HG03060 (cell line): ENCODE measurements around the gene NAALADL2.
"Not testable (repeated sequence)": the region's sequence is repeated elsewhere in the genome, so short reads cannot be mapped to it uniquely, and the experiment has no call there.

ENCODE experiments used
- ATAC-seq: cut with Tn5 transposase; IDR thresholded peaks from one replicate; pipeline ENCODE4 v1.9.1; 2021; ENCODE audit warnings: low read depth, moderate number of reproducible peaks; ENCODE audit not compliant: unreplicated experiment

The NAALADL2 gene

DNA sequence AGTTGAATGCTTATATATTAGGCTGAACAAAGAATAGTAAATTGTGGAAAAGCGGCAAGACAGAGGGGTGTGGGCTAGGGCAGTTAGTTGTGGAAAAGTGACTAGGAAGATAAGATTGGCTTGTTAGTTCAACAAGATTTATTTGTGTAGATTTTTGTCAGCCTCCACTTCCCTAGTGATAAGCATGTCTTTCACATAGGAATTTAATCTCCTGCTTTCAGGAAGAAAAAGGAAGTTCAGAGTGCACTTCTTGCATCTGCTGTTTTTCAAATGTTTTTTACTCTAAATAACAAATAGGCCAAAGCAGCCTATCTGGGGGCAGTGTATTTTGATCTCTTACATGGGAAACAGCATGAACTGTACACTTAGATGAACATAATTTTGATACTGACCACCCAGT, 919.9 kb downstream of the NAALADL2 start:
- ATAC-seq: no peak

DNA sequence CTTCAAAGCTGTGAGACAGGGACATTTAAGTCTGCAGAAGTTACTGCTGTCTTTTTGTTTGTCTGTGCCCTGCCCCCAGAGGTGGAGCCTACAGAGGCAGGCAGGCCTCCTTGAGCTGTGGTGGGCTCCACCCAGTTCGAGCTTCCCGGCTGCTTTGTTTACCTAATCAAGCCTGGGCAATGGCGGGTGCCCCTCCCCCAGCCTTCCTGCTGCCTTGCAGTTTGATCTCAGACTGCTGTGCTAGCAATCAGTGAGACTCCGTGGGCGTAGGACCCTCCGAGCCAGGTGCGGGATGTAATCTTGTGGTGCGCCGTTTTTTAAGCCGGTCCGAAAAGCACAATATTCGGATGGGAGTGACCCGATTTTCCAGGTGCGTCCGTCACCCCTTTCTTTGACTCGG, 928.0 kb downstream of the NAALADL2 start:
- ATAC-seq: not testable (repeated sequence)

DNA sequence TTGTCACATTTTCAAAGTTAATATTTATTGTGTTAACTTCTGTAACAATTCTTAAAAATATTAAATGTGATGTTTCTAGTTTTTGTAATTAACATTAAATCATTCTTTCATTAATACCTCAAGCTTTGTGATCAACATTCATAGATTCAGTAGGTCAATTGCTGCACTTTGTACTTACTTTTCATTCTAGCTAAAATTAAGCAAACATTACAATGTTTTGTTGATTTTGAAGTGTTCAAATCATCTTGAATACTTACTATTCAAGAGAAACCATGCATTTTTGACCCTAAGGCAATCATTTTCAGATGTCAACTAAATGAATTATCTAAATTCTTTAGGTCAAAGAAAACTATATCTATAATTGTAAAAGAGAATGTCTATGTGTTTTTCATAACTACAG, 933.1 kb downstream of the NAALADL2 start:
- ATAC-seq: no peak

DNA sequence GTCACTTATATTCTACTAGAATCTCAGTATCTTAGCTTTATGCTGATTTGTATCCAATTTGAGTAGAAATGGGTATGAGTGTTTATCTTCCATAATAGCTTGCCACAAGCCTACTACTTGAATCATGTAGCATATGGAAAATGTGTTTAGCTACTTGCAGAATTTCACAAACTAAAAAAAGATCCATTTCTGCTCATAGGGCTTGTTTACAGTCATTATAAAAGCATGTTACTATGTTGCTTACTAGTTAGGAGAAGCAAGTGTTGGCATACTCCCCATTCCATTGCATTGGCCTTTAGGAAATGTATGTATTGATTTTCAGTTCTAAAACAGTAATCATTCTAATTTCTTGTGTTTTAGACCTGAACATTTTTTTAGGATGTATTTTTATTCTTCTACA, 939.2 kb downstream of the NAALADL2 start:
- ATAC-seq: no peak

DNA sequence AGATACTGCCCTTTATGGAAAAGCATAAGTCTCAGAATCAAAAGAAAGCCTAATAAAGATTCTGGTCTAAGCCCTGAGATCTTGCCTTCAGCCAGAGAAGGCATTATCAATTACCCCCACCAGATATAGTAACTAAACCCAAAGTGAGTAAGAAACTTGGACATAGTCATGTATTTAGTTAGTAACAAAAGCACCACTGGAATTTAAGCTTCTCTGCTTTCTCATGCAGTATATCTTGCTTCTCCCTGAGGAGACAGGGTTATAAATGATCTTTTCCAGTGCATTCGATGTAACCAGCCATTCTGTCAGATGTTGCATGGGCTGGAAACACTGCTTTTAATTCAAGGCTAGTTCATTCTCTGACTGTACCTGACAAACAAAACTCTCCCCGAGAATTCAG, 946.7 kb downstream of the NAALADL2 start:
- ATAC-seq: no peak

DNA sequence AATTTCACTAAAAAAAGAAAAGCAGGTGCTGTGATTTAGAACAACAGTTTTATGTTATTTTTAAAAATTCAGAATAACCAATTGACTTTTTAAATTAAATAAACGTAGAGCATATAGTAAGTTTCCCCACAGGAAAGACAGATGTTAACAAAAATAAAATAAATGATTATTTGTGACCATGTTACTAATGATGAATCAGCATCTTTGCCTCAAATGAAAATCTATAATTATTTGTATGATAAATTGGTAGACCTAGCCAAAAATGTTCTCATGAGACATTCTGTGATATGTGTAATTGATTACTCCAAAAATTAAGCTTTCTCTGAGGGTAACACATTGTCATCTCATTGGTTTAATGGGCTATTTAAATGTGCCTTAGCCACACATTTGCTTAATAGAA, 948.0 kb downstream of the NAALADL2 start:
- no peak for ATAC-seq

DNA sequence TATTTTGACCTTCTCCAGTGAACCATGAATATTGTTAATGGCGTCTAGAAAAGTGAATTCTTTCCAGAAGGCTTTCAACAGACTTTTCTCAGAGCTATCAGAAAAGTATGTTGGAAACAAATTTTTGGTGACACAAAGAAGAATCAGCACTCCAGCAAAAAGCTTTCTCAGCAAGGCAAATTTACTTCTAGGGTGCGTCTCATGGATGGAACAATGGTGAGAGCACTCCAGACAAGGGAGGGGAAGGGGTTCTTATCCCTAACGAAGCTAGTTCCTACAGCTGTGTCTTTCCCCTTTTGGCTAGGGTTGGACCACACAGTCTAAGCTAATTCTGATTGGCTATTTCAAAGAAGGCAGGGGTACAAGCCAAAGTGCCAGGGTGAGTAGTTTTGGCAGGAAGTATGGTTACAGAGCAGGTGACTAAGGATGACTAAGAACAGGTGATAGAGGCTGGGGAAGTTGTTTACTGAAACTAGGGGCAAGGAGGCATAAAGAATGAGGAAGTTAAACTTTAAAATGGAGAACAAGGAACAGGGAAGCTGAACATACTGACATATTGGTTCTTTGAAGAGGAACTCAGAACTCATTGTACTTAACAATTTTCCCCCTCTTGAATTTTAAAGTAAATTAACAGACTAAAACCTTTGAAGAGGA, 959.8 kb downstream of the NAALADL2 start:
- ATAC-seq: no peak

DNA sequence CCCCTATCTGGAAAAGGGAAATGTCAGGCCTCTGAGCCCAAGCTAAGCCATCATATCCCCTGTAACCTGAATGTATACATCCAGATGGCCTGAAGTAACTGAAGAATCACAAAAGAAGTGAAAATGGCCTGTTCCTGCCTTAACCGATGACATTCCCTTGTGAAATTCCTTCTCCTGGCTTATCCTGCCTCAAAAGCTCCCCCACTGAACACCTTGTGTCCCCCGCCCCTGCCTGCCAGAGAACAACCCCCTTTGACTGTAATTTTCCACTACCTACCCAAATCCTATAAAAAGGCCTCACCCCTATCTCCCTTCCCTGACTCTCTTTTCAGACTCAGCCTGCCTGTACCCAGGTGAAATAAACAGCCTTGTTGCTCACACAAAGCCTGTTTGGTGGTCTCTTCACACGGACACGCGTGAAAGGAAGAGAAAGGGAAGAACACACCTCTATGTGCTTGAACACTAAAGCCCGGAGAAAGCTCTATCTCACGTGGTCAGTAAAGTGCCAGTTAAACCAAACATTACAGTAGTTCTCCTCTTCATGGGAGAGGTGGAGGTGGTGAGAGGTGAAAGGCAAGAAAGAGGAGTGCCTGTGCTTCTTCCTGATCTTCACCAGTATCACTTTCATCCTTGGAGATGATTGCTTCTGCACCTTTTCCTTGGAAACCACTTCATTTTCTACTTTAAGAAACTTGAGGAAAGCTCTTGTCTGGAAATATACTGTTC, 963.8 kb downstream of the NAALADL2 start:
- ATAC-seq: not testable (repeated sequence)

DNA sequence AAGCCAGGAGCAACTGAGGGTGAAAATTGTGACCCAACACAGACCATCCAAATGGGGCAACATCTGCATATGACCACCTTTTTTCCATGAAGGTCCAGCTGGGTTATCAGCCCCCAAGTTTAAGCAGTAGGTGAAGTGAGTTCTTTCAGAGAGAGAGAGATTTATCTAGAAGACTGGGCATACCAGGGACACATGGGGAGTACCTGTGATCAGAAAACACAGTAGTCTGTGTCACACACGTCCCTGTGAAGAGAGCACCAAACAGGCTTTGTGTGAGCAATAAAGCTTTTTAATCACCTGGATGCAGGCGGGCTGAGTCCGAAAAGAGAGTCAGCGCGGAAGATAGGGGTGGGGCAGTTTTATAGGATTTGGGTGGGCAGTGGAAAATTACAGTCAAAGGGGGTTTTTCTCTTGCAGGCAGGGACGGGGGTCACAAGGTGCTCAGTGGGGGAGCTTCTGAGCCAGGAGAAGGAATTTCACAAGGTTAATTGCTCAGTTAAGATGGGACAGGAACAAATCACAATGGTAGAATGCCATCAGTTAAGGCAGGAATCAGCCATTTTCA, 966.0 kb downstream of the NAALADL2 start:
- ATAC-seq: not testable (repeated sequence)

DNA sequence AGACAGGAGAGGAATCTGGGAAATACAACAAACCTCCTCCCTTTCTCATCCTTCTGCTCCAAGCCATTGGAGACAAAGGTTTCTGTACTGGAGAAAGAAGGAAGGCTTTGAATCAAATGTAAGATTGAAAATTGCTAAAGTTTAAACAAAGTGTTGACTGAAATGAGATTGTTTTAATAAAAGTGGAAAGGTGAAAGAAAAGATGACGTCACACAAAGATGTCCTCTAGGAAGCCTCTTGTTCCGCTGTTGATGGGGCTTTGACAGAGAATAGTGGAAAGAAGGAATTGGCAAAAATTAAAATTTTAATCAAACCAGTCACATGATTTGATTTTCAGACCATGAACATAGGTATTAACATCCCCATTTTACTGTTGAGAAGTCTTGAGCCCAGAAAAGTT, 967.6 kb downstream of the NAALADL2 start:
- no peak for ATAC-seq

DNA sequence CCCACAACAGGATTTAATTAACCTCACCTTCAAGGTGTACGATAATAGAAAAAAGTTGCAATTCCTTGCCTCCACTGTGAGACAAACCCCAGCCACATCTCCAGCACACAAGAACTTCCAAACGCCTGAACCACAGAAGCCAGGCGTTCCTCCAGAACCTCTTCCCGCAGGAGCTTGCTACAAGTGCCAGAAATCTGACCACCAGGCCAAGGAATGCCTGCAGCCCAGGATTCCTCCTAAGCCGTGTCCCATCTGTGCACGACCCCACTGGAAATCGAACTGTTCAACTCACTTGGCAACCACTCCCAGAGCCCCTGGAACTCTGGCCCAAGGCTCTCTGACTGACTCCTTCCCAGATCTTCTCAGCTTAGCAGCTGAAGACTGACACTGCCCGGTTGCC, 970.7 kb downstream of the NAALADL2 start:
- not testable (repeated sequence) for ATAC-seq

DNA sequence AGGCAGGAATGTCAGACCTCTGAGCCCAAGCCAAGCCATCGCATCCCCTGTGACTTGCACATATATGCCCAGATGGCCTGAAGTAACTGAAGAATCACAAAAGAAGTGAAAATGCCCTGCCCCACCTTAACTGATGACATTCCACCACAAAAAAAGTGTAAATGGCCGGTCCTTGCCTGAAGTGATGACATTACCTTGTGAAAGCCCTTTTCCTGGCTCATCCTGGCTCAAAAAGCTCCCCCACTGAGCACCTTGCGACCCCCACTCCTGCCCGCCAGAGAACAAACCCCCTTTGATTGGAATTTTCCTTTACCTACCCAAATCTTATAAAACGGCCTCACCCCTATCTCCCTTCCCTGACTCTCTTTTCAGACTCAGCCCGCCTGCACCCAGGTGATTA, 976.6 kb downstream of the NAALADL2 start:
- not testable (repeated sequence) for ATAC-seq

DNA sequence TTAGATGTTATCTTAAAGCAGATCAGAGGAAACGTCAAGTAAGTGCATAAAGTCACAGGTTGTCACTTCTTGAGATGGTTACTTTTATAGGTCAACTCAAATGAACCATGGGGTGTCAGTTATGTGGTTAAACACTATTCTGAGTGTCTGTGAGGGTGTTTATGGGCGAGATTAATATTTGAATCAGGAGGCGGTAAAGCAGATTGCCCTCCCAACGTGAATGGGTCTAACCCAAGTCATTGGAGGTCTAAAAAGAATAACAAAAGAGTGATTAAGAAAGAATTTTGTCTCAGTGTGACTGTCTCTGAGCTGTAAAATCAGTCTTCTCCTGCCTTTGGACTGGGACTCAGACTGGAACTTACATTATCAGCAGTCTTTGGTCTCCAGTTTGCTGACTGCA, 977.5 kb downstream of the NAALADL2 start:
- ATAC-seq: no peak

DNA sequence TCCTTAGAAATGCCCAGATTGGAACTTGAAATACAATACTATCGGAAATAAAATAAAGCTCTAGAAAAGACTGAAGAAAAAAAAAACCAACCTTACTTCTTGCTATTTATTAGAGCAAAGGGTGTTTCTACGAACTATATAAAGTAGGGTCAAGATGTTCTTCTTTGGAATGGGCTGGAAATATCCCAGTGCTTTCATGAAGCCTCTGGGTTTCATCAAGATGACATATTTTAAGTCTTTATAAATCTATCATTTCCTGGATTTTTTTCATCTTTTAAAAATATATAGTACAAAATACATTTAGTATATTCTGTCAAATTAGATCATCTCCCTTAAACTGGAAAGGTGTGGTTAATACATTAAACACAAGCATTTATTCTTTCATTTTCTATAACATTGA, 978.8 kb downstream of the NAALADL2 start:
- ATAC-seq: no peak

DNA sequence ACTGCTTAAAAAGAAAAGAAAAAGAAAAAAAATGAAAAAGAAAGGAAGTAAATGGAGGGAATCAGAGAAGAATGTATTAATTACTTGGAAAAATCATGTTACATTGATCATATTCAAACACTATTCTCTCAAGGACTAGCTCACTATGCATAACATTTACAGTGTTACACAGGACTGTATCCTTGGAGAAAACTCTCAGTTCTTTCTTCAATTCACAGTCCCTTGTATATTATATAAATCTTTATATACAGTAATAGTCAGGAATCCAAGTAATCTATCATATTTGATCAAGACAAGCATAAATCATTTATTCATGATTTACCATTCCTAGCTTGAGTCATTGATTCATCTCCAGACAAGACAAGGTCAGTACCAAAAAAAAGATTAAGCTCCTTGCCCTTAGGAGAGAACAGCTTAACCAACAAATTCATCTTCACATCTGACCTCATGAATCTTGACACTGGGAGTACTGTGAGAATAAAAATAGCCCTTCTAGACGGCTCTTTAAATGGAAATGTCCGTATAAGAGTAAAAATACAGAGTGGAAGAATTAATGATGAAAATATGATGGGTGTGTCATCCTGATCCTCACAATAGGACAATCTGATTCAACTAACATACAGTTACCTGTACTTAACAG, 980.4 kb downstream of the NAALADL2 start:
- no peak for ATAC-seq

DNA sequence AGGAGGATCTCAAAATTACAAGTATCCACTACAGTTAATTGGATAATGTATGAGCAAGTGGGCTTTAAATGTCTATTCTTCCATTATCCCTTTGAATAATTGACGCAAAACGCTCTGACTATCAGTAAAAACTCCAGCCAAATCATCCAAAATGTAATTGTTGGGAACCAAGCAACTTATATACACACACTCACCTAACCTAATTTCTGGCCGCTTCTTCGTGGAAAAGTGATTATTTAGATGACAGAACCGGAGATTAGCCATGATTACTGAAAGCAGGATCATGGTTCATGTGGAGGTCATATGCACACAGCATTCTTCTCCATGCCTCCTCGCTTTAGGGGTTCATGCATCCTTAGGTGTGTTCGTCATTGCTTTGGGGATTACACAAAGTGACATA, 992.4 kb downstream of the NAALADL2 start:
- no peak for ATAC-seq

DNA sequence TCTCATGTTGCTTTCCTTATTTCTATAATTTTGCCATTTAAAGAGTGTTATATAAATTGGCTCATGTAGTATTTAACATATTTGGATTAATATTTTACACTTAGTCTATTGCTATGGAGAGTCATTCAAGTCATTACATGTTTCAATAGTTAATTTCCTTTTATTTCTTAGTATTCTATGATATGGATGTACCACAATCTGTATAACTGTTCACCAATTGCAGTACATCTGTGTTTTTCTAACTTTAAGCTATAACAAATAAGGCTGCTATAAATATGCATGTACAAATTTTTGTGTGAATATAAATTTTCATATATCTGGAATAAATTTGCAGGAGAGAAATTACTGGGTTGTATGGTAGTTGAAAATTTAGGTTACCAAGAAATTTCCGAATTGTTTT, 993.4 kb downstream of the NAALADL2 start:
- ATAC-seq: no peak

DNA sequence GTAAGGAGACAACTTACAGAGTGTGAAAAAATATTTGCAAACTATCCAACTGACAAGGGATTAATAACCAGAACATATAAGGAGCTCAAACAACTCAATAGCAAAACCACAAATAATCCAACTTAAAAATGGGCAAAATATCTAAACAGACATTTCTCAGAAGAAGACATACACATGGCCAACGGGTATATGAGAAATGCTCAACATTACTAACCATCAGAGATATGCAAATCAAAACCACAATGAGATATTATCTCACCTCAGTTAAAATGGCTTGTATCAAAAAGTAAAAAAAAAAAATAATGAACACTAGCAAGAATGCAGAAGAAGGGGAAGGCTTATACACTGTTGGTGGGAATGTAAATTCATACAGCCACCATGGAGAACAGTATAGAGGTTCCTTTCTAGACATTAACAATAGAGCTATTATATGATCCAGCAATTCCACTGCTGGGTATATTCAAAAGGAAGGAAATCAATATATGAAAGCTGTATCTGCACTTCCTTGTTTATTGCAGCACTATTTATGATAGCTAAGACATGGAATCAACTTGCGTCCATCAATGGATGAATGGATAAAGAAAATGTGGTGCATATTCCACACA, 998.6 kb downstream of the NAALADL2 start:
- no peak for ATAC-seq
